IMR-90 (cell line): ENCODE data around the gene ZFAND2A. TPM values are rescaled to one million over a fixed set of nuclear protein-coding genes. Genes with fewer than 3 reads are reported as not detected.

Source experiments
- ATAC-seq: fragments of 200-7000 bp; cut with Tn5 transposase; 2 replicates; pipeline ENCODE4 v1.9.1; 2020; ENCODE audit warnings: low read depth, mild to moderate bottlenecking, moderate library complexity
- BruUV-seq: library from RNA; stranded (reverse); fragments of 400-500 nt; replicated peaks from 2 replicates; lab custom pipeline; 2021; lab: Mats Ljungman, UMichigan
- CTCF ChIA-PET: fragments of 300-600 bp; formaldehyde crosslinking; extraction: SDS; loops from one replicate; lab custom pipeline; 2021; ENCODE audit warnings: antibody characterized with exemption; lab: Yijun Ruan, JAX
- POLR2A ChIA-PET: fragments of 300-600 bp; sonication (Branson Sonifier 250); formaldehyde crosslinking; loops from one replicate; lab custom pipeline; 2022; ENCODE audit warnings: antibody characterized with exemption; ENCODE audit not compliant: unreplicated experiment; lab: Charles Lee
- DNase-seq: peaks from one replicate; pipeline ENCODE4 v3.0.0; 2013
- H2AFZ ChIP-seq: replicated peaks from 2 replicates; pipeline ENCODE3; 2013; ENCODE audit warnings: low read length, mild to moderate bottlenecking; ENCODE audit not compliant: poor library complexity
- H2AK5ac ChIP-seq: 2 replicates; pipeline ENCODE4 v1.6.1; 2013; ENCODE audit warnings: low read depth, low read length, inconsistent platforms
- H2AK9ac ChIP-seq: replicated peaks from 2 replicates; pipeline ENCODE3; 2013; ENCODE audit warnings: mild to moderate bottlenecking, low read depth, low read length, moderate library complexity; ENCODE audit not compliant: poor library complexity
- H2BK120ac ChIP-seq: 2 replicates; pipeline ENCODE4 v1.6.1; 2013; ENCODE audit warnings: low read depth, low read length, inconsistent platforms
- H2BK15ac ChIP-seq: 3 replicates; pipeline ENCODE4 v1.6.1; 2013; ENCODE audit warnings: low read depth, low read length, inconsistent platforms
- H2BK20ac ChIP-seq: 2 replicates; pipeline ENCODE4 v1.6.1; 2013; ENCODE audit warnings: low read depth, mild to moderate bottlenecking, inconsistent platforms, low read length, moderate library complexity
- H2BK5ac ChIP-seq: 2 replicates; pipeline ENCODE4 v1.6.1; 2013; ENCODE audit warnings: mild to moderate bottlenecking, low read depth, low read length, inconsistent platforms; ENCODE audit not compliant: poor library complexity, severe bottlenecking
- H3K14ac ChIP-seq: replicated peaks from 2 replicates; pipeline ENCODE4 v1.6.1; 2013; ENCODE audit warnings: low read depth, low read length, inconsistent platforms
- H3K18ac ChIP-seq: 2 replicates; pipeline ENCODE4 v1.6.1; 2013; ENCODE audit warnings: low read depth, low read length, control low read depth
- H3K23ac ChIP-seq: 2 replicates; pipeline ENCODE4 v1.6.1; 2013; ENCODE audit warnings: low read depth, low read length, inconsistent platforms
- H3K27ac ChIP-seq: 2 replicates; pipeline ENCODE4 v1.5.1; 2013; ENCODE audit warnings: mild to moderate bottlenecking, control low read depth, low read length; ENCODE audit not compliant: insufficient read depth
- H3K27me3 ChIP-seq: 2 replicates; pipeline ENCODE4 v1.6.1; 2013; ENCODE audit warnings: low read length; ENCODE audit not compliant: control insufficient read depth, insufficient read depth
- H3K36me3 ChIP-seq: 2 replicates; pipeline ENCODE4 v1.6.1; 2013; ENCODE audit warnings: low read length, mixed read lengths; ENCODE audit not compliant: control insufficient read depth, insufficient read depth
- H3K4ac ChIP-seq: 2 replicates; pipeline ENCODE4 v1.6.1; 2013; ENCODE audit warnings: low read depth, low read length, inconsistent platforms
- H3K4me1 ChIP-seq: 2 replicates; pipeline ENCODE4 v1.6.1; 2013; ENCODE audit warnings: low read length, mixed read lengths; ENCODE audit not compliant: control insufficient read depth, insufficient read depth
- H3K4me2 ChIP-seq: 2 replicates; pipeline ENCODE4 v1.6.1; 2013; ENCODE audit warnings: low read depth, mild to moderate bottlenecking, control low read depth, low read length, moderate library complexity
- H3K4me3 ChIP-seq: 2 replicates; pipeline ENCODE4 v1.5.1; 2013; ENCODE audit warnings: low read depth, mild to moderate bottlenecking, control low read depth, low read length, moderate library complexity; ENCODE audit not compliant: insufficient read depth
- H3K56ac ChIP-seq: 2 replicates; pipeline ENCODE4 v1.6.1; 2013; ENCODE audit warnings: low read length, inconsistent platforms; ENCODE audit not compliant: insufficient read depth; ENCODE audit errors: extremely low read depth
- H3K79me1 ChIP-seq, 2 experiments: 2 replicates each; pipeline ENCODE4 v1.6.1; 2013; ENCODE audit warnings: low read length in 2 of 2, inconsistent platforms in 1 of 2, low read depth in 1 of 2
- H3K9ac ChIP-seq: 2 replicates; pipeline ENCODE4 v1.6.1; 2013; ENCODE audit warnings: low read depth, low read length, control low read depth
- H3K9me1 ChIP-seq: 2 replicates; pipeline ENCODE4 v1.6.1; 2013; ENCODE audit warnings: low read length, inconsistent platforms; ENCODE audit not compliant: insufficient read depth
- H3K9me3 ChIP-seq: 2 replicates; pipeline ENCODE4 v1.6.1; 2013; ENCODE audit warnings: low read length; ENCODE audit not compliant: control insufficient read depth, insufficient read depth
- H4K20me1 ChIP-seq: 2 replicates; pipeline ENCODE4 v1.6.1; 2013; ENCODE audit warnings: low read length, inconsistent platforms; ENCODE audit not compliant: insufficient read depth
- H4K5ac ChIP-seq: 2 replicates; pipeline ENCODE4 v1.6.1; 2013; ENCODE audit warnings: mild to moderate bottlenecking, low read depth, low read length, control low read depth
- H4K8ac ChIP-seq, 2 experiments: 2 replicates each; pipeline ENCODE4 v1.6.1; 2013; ENCODE audit warnings: low read depth in 2 of 2, low read length in 2 of 2, control low read depth in 1 of 2, inconsistent platforms in 1 of 2
- H4K91ac ChIP-seq: 2 replicates; pipeline ENCODE4 v1.6.1; 2013; ENCODE audit warnings: low read depth, low read length, inconsistent platforms; ENCODE audit not compliant: insufficient read depth
- BHLHE40 ChIP-seq: fragments of 150-350 bp; IDR thresholded peaks from 2 replicates; pipeline ENCODE4 v1.6.1; 2016; ENCODE audit warnings: mild to moderate bottlenecking, low read depth, low read length
- CEBPB ChIP-seq: IDR thresholded peaks from 2 replicates; pipeline ENCODE4 v1.6.1; 2012; ENCODE audit warnings: low read depth, low read length, improper control_type of control experiment
- CHD1 ChIP-seq: IDR thresholded peaks from 2 replicates; pipeline ENCODE4 v1.6.1; 2012; ENCODE audit warnings: low read depth, low read length, improper control_type of control experiment
- FOS ChIP-seq: fragments of 150-350 bp; IDR thresholded peaks from 2 replicates; pipeline ENCODE4 v1.6.1; 2016; ENCODE audit warnings: low read depth, low read length
- MAZ ChIP-seq: IDR thresholded peaks from 2 replicates; pipeline ENCODE4 v1.6.1; 2012; ENCODE audit warnings: low read depth, mild to moderate bottlenecking, low read length, improper control_type of control experiment, moderate library complexity, borderline replicate concordance
- NFE2L2 ChIP-seq: fragments of 150-350 bp; IDR thresholded peaks from 2 replicates; pipeline ENCODE4 v1.6.1; 2016; ENCODE audit warnings: low read depth, mild to moderate bottlenecking, low read length
- POLR2A ChIP-seq: IDR thresholded peaks from 2 replicates; pipeline ENCODE4 v1.6.1; 2012; ENCODE audit warnings: mild to moderate bottlenecking, low read depth, low read length
- RAD21 ChIP-seq: IDR thresholded peaks from 2 replicates; pipeline ENCODE4 v1.6.1; 2012; ENCODE audit warnings: low read length, improper control_type of control experiment
- RFX5 ChIP-seq: IDR thresholded peaks from 2 replicates; pipeline ENCODE4 v1.8.0; 2012; ENCODE audit warnings: low read depth, mild to moderate bottlenecking, low read length, moderate library complexity
- WGBS, 2 experiments: methylation state at CpG; one replicate each; pipeline versions ENCODE4 v1.1.5 to v1.1.7; 2013; ENCODE audit warnings: missing lambda C conversion rate in 2 of 2; ENCODE audit not compliant: insufficient read length in 1 of 2; ENCODE audit errors: extremely low coverage in 2 of 2; 5-methylcytosine and 5-hydroxymethylcytosine counted together
- dilution Hi-C: fragments of 300-500 bp; cut with HindIII; formaldehyde crosslinking; loops from one replicate; pipeline ENCODE4 v1.14.3; 2018; ENCODE audit warnings: low sequenced_read_pairs; ENCODE audit not compliant: unreplicated experiment
- in situ Hi-C: fragments of 300-500 bp; cut with MboI; formaldehyde crosslinking; loops from 3 replicates; pipeline ENCODE4 v1.14.3; 2019; ENCODE audit warnings: low sequenced_read_pairs, inconsistent platforms, mixed read lengths
- intact Hi-C: fragments of 100-400 bp; cut with micrococcal nuclease; formaldehyde crosslinking; loops from 2 replicates; pipeline ENCODE4 v1.10.0; 2022
- polyA plus RNA-seq, 3 experiments: library from polyadenylated mRNA; depleted of rRNA; stranded (reverse); fragments of >200 nt; gene quantifications; 2 replicates each; pipeline ENCODE4 v1.2.3, GENCODE V29; 2012; ENCODE audit warnings: low replicate concordance in 1 of 3
- total RNA-seq: library from RNA; depleted of rRNA; stranded (reverse); fragments of >200 nt; gene quantifications from 2 replicates; pipeline ENCODE4 v1.2.3, GENCODE V29; 2012
- TF ChIP-seq, protein P1 (sequence below): fragments of 150-350 bp; IDR thresholded peaks from 2 replicates; pipeline ENCODE4 v1.6.1; 2017; ENCODE audit warnings: mild to moderate bottlenecking, antibody characterized with exemption, low read length, low read depth
- TF ChIP-seq, protein P2 (sequence below): conservative IDR thresholded peaks from 2 replicates; pipeline ENCODE4 v1.5.1; 2012; ENCODE audit warnings: mild to moderate bottlenecking, low read depth, low read length, improper control_type of control experiment

Gene ZFAND2A
- total and polyA plus RNA-seq, 2 of the 4 experiments (the other 2 are of a cell fraction): 11.8 to 28.7 TPM

DNA sequence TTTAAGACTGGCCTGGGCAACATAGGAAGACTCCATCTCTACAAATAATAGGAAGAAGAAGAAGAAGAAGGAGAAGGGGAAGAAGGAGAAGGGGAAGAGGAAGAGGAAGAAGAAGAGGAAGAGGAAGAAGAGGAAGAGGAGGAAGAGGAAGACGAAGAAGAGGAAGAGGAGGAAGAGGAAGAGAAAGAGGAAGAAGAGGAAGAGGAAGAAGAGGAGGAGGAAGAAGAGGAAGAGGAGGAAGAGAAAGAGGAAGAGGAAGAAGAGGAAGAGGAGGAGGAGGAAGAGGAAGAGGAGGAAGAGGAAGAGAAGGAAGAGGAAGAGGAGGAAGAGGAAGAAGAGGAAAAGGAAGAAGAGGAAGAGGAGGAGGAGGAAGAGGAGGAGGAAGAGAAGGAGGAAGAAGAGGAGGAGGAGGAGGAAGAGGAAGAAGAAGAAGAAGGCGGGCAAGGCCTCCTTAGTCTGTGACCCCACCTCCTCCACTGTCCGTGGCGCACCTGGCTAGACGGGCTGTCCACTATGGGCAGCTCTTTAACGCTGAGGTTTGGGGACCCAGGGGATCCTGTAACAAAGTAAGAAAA is 28.8 kb upstream of the ZFAND2A start:
- Histone ChIP-seq H3K4ac (no peak overlapping the region), H3K9ac (no peak overlapping the region), H2BK5ac (no peak overlapping the region), H2AK9ac (no peak overlapping the region), H3K79me1 (no peaks in the 10 kb centered on the region), H3K9me3 (no peaks in the 10 kb centered on the region), H2AK5ac (no peak overlapping the region), H4K20me1 (no peaks in the 10 kb centered on the region), H3K27me3 (peaks cover 10% of the 10 kb centered on the region), H4K91ac (no peak overlapping the region), H2AFZ (no peak overlapping the region), H4K5ac (no peak overlapping the region), H3K4me1 (peaks cover 5% of the 10 kb centered on the region), H2BK20ac (no peak overlapping the region), H3K27ac (no peak overlapping the region), H2BK15ac (no peak overlapping the region), H4K8ac (no peak overlapping the region), H3K4me3 (no peak overlapping the region), H3K14ac (no peak overlapping the region), H3K36me3 (no peaks in the 10 kb centered on the region), H2BK120ac (no peak overlapping the region), H3K9me1 (no peaks in the 10 kb centered on the region), H3K18ac (no peak overlapping the region), H3K23ac (no peak overlapping the region), H3K4me2 (no peak overlapping the region), H3K56ac (no peak overlapping the region)
- CTCF ChIA-PET: interaction anchor here (1.0 kb wide), 1 partner anchor 13 kb away, joined by 3 read pairs; no protein-coding TSS in a partner anchor
- DNase-seq: no peak
- no peak for ATAC-seq
- WGBS, 2 experiments: 71% methylated on average over 1 of the region's 6 CpGs; no CpG with 5 or more reads in 1 of the 2 experiments
- TF ChIP-seq MAZ: no peak
- TF ChIP-seq, protein P1, sequence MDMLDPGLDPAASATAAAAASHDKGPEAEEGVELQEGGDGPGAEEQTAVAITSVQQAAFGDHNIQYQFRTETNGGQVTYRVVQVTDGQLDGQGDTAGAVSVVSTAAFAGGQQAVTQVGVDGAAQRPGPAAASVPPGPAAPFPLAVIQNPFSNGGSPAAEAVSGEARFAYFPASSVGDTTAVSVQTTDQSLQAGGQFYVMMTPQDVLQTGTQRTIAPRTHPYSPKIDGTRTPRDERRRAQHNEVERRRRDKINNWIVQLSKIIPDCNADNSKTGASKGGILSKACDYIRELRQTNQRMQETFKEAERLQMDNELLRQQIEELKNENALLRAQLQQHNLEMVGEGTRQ: no peak
- TF ChIP-seq RAD21: no peak
- TF ChIP-seq FOS: no peak
- TF ChIP-seq BHLHE40: no peak
- no peak for TF ChIP-seq RFX5
- TF ChIP-seq, protein P2, sequence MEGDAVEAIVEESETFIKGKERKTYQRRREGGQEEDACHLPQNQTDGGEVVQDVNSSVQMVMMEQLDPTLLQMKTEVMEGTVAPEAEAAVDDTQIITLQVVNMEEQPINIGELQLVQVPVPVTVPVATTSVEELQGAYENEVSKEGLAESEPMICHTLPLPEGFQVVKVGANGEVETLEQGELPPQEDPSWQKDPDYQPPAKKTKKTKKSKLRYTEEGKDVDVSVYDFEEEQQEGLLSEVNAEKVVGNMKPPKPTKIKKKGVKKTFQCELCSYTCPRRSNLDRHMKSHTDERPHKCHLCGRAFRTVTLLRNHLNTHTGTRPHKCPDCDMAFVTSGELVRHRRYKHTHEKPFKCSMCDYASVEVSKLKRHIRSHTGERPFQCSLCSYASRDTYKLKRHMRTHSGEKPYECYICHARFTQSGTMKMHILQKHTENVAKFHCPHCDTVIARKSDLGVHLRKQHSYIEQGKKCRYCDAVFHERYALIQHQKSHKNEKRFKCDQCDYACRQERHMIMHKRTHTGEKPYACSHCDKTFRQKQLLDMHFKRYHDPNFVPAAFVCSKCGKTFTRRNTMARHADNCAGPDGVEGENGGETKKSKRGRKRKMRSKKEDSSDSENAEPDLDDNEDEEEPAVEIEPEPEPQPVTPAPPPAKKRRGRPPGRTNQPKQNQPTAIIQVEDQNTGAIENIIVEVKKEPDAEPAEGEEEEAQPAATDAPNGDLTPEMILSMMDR: no peak
- TF ChIP-seq CHD1: no peak
- TF ChIP-seq CEBPB: no peak
- TF ChIP-seq NFE2L2: no peak
- TF ChIP-seq POLR2A: no peak
- intact Hi-C loops: no loop called here
- in situ Hi-C loops: no loop called here
- POLR2A ChIA-PET: no interaction called here
- dilution Hi-C loops: no loop called here
- no TSS peak for BruUV-seq
